Measurements from ENCODE around the gene MN1. TPM values are rescaled to one million over a fixed set of nuclear protein-coding genes. Genes with fewer than 3 reads are reported as not detected.

MN1 gene
- total and polyA plus RNA-seq, 2 experiments from 2014 or later: 1.0 to 6.8 TPM

- H3K79me2 ChIP-seq (replicated peaks; ENCODE audit: insufficient read depth): no peaks in the 10 kb centered on the region
- peak overlapping the region; percentile 93 for H3K4me2 ChIP-seq
- no peak overlapping the region for H3K27ac Mint-ChIP-seq
- H3F3A ChIP-seq (replicated peaks; ENCODE audit: low read depth): peaks cover 11% of the 10 kb centered on the region; the same call in 1 of the 2 replicates
- H2AFZ ChIP-seq: no peak overlapping the region
- peaks cover 74% of the 10 kb centered on the region for H3K27me3 Mint-ChIP-seq (ENCODE audit: insufficient read depth, low read depth, poor library complexity)
- H3K36me3 ChIP-seq (ENCODE audit: insufficient read depth): no peaks in the 10 kb centered on the region
- H4K20me1 ChIP-seq (replicated peaks; ENCODE audit: insufficient read depth): peaks cover 17% of the 10 kb centered on the region; the same call in 1 of the 2 replicates
- TF ChIP-seq EZH2 (IDR thresholded peaks at IDR 0.05; ENCODE audit: low read depth, unreplicated experiment) (no peak), CREB1 (CRISPR knock-in tag; IDR thresholded peaks at IDR 0.05; ENCODE audit: low read depth) (no peak), STAT1 (IDR thresholded peaks at IDR 0.05; ENCODE audit: unreplicated experiment) (no peak), ZNF331 (CRISPR knock-in tag; IDR thresholded peaks at IDR 0.05; ENCODE audit: low read depth) (no peak), JUNB (IDR thresholded peaks at IDR 0.05; ENCODE audit: unreplicated experiment) (no peak), EZH2phosphoT487 (IDR thresholded peaks at IDR 0.05; ENCODE audit: unreplicated experiment) (no peak), NANOG (IDR thresholded peaks at IDR 0.05; ENCODE audit: borderline replicate concordance) (no peak), REST (IDR thresholded peaks at IDR 0.05; ENCODE audit: unreplicated experiment) (no peak), ZNF114 (CRISPR knock-in tag; IDR thresholded peaks at IDR 0.05) (no peak), POLR2AphosphoS5 (IDR thresholded peaks at IDR 0.05; ENCODE audit: low read depth) (no peak)
- TF ChIP-seq, protein P1, sequence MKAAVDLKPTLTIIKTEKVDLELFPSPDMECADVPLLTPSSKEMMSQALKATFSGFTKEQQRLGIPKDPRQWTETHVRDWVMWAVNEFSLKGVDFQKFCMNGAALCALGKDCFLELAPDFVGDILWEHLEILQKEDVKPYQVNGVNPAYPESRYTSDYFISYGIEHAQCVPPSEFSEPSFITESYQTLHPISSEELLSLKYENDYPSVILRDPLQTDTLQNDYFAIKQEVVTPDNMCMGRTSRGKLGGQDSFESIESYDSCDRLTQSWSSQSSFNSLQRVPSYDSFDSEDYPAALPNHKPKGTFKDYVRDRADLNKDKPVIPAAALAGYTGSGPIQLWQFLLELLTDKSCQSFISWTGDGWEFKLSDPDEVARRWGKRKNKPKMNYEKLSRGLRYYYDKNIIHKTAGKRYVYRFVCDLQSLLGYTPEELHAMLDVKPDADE (IDR thresholded peaks at IDR 0.05): no peak
- TF ChIP-seq, protein P2, sequence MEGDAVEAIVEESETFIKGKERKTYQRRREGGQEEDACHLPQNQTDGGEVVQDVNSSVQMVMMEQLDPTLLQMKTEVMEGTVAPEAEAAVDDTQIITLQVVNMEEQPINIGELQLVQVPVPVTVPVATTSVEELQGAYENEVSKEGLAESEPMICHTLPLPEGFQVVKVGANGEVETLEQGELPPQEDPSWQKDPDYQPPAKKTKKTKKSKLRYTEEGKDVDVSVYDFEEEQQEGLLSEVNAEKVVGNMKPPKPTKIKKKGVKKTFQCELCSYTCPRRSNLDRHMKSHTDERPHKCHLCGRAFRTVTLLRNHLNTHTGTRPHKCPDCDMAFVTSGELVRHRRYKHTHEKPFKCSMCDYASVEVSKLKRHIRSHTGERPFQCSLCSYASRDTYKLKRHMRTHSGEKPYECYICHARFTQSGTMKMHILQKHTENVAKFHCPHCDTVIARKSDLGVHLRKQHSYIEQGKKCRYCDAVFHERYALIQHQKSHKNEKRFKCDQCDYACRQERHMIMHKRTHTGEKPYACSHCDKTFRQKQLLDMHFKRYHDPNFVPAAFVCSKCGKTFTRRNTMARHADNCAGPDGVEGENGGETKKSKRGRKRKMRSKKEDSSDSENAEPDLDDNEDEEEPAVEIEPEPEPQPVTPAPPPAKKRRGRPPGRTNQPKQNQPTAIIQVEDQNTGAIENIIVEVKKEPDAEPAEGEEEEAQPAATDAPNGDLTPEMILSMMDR (conservative IDR thresholded peaks at IDR 0.05; ENCODE audit: low read depth in 2 of 2): no peak
- TF ChIP-seq, protein P3, sequence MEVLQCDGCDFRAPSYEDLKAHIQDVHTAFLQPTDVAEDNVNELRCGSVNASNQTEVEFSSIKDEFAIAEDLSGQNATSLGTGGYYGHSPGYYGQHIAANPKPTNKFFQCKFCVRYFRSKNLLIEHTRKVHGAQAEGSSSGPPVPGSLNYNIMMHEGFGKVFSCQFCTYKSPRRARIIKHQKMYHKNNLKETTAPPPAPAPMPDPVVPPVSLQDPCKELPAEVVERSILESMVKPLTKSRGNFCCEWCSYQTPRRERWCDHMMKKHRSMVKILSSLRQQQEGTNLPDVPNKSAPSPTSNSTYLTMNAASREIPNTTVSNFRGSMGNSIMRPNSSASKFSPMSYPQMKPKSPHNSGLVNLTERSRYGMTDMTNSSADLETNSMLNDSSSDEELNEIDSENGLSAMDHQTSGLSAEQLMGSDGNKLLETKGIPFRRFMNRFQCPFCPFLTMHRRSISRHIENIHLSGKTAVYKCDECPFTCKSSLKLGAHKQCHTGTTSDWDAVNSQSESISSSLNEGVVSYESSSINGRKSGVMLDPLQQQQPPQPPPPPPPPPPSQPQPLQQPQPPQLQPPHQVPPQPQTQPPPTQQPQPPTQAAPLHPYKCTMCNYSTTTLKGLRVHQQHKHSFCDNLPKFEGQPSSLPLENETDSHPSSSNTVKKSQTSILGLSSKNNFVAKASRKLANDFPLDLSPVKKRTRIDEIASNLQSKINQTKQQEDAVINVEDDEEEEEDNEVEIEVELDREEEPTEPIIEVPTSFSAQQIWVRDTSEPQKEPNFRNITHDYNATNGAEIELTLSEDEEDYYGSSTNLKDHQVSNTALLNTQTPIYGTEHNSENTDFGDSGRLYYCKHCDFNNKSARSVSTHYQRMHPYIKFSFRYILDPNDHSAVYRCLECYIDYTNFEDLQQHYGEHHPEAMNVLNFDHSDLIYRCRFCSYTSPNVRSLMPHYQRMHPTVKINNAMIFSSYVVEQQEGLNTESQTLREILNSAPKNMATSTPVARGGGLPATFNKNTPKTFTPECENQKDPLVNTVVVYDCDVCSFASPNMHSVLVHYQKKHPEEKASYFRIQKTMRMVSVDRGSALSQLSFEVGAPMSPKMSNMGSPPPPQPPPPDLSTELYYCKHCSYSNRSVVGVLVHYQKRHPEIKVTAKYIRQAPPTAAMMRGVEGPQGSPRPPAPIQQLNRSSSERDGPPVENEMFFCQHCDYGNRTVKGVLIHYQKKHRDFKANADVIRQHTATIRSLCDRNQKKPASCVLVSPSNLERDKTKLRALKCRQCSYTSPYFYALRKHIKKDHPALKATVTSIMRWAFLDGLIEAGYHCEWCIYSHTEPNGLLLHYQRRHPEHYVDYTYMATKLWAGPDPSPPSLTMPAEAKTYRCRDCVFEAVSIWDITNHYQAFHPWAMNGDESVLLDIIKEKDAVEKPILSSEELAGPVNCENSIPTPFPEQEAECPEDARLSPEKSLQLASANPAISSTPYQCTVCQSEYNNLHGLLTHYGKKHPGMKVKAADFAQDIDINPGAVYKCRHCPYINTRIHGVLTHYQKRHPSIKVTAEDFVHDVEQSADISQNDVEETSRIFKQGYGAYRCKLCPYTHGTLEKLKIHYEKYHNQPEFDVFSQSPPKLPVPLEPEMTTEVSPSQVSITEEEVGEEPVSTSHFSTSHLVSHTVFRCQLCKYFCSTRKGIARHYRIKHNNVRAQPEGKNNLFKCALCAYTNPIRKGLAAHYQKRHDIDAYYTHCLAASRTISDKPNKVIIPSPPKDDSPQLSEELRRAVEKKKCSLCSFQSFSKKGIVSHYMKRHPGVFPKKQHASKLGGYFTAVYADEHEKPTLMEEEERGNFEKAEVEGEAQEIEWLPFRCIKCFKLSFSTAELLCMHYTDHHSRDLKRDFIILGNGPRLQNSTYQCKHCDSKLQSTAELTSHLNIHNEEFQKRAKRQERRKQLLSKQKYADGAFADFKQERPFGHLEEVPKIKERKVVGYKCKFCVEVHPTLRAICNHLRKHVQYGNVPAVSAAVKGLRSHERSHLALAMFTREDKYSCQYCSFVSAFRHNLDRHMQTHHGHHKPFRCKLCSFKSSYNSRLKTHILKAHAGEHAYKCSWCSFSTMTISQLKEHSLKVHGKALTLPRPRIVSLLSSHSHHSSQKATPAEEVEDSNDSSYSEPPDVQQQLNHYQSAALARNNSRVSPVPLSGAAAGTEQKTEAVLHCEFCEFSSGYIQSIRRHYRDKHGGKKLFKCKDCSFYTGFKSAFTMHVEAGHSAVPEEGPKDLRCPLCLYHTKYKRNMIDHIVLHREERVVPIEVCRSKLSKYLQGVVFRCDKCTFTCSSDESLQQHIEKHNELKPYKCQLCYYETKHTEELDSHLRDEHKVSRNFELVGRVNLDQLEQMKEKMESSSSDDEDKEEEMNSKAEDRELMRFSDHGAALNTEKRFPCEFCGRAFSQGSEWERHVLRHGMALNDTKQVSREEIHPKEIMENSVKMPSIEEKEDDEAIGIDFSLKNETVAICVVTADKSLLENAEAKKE (CRISPR knock-in tag; IDR thresholded peaks at IDR 0.05): no peak
- H3K27ac ChIP-seq (ENCODE audit: low read depth): no peak overlapping the region
- peaks cover 57% of the 10 kb centered on the region for H3K4me1 Mint-ChIP-seq
- H3K36me3 Mint-ChIP-seq (ENCODE audit: low read depth): no peaks in the 10 kb centered on the region
- H3K4me1 ChIP-seq (ENCODE audit: insufficient read depth): peaks cover 62% of the 10 kb centered on the region
- DNase-seq (ENCODE audit: low spot score) (no peak), ATAC-seq (no peak)
- no peaks in the 10 kb centered on the region for H3K9me2 ChIP-seq (ENCODE audit: insufficient read depth)
- H3K27me3 ChIP-seq (ENCODE audit: insufficient read depth): peaks cover 99% of the 10 kb centered on the region
- H3K4me3 Mint-ChIP-seq: peak overlapping the region; percentile 63
- H3K4me3 ChIP-seq: peak overlapping the region; percentile 72
- H3K9me3 Mint-ChIP-seq: peaks cover 3% of the 10 kb centered on the region; the same call in 1 of the 3 replicates
These were observed 5.6 kb downstream of the MN1 start for GRCh38 chr22:27795696-27796517.
